Measurements from ENCODE around the gene GNA15.
"Not testable (repeated sequence)": the region's sequence is repeated elsewhere in the genome, so short reads cannot be mapped to it uniquely, and the experiment has no call there.

GNA15 gene

GRCh38 chr19:3190921-3191805 lies 55.3 kb downstream of the GNA15 start:
- DNase-seq (ENCODE audit: low spot score) = no peak
- TF ChIP-seq CTCF (IDR thresholded peaks at IDR 0.05; ENCODE audit: extremely low read depth, insufficient read depth, missing control alignments) = no peak
- in situ Hi-C loops (cut with MboI; ENCODE audit: low pct_unique_long_range_greater_than_20kb, low sequenced_read_pairs, unreplicated experiment) = no loop called here

GRCh38 chr19:3191806-3192104 lies 55.9 kb downstream of the GNA15 start:
- in situ Hi-C loops (cut with MboI; ENCODE audit: low pct_unique_long_range_greater_than_20kb, low sequenced_read_pairs, unreplicated experiment); DNase-seq (ENCODE audit: low spot score): not testable (repeated sequence)

GRCh38 chr19:3192228-3192635 lies 56.4 kb downstream of the GNA15 start:
- no peak for DNase-seq (ENCODE audit: low spot score)
- in situ Hi-C loops (cut with MboI; ENCODE audit: low pct_unique_long_range_greater_than_20kb, low sequenced_read_pairs, unreplicated experiment) = no loop called here
- TF ChIP-seq CTCF (IDR thresholded peaks at IDR 0.05; ENCODE audit: extremely low read depth, insufficient read depth, missing control alignments) = no peak

DNA sequence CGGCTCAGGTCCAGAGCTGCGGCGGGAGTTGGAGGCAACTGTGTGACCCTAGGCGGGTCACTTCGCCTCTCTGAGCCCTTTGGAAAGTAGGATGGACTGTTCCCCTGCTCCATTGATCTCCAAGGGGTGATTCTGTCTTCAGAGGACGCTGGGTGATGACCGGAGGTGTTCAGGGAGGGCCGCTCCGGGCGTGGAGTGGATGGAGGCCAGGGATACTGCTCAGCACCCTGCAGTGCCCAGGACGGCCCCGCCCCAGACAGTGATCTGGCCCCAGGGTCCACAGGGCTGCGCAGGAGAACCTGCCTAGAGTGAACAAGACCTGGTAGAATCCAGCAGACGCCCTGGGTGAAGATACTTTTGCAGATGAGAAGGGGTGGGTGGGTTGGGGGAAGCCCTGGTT lies 56.9 kb downstream of the GNA15 start:
- TF ChIP-seq CTCF (IDR thresholded peaks at IDR 0.05; ENCODE audit: extremely low read depth, insufficient read depth, missing control alignments) = no peak

DNA sequence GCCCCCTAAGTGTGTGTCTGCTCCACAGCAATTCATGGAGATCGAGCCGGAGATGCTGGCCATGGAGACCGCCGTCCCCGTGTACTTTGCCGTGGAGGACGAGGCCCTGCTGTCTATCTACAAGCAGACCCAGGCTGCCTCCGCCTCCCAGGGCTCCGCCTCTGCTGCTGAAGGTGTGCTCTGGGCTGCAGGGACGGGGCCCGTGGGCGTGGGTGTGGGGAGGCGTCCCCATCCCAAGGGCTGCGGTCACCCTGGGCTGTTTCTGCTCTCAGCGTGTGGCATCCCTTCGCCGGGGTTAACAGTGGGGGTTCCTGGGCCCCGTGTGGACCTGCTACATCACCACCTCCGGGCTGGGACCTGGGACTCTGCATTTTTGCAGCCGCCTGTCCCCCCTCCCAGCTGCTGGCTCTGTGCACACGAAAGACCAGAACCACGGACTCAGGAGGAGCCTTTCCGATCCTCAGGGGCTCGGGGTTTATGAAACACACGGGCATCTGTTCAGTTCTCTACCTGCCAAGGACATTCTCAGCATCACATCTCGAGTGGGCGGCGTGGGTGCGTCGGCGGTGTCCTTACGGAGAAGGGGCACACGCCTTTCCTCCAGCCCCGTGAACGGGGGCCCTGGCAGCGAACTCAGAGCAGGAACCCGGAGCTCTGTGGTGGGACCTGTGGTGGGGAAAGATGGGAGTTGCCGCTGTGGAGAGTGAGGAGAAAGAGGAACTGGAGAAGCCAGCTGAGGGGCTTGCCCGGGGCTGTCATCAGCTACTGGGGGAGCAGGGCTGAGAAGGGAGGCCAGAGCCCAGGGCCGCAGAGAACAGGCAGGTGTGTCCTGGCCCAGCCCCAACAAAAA lies 57.6 kb downstream of the GNA15 start:
- in situ Hi-C loops (cut with MboI; ENCODE audit: low pct_unique_long_range_greater_than_20kb, low sequenced_read_pairs, unreplicated experiment) = no loop called here
- DNase-seq (ENCODE audit: low spot score) = no peak
- no peak for TF ChIP-seq CTCF (IDR thresholded peaks at IDR 0.05; ENCODE audit: extremely low read depth, insufficient read depth, missing control alignments)

More for the DNA sequence above, 56.9 kb downstream of the GNA15 start:
- in situ Hi-C loops (cut with MboI; ENCODE audit: low pct_unique_long_range_greater_than_20kb, low sequenced_read_pairs, unreplicated experiment) = no loop called here
- no peak for DNase-seq (ENCODE audit: low spot score)

DNA sequence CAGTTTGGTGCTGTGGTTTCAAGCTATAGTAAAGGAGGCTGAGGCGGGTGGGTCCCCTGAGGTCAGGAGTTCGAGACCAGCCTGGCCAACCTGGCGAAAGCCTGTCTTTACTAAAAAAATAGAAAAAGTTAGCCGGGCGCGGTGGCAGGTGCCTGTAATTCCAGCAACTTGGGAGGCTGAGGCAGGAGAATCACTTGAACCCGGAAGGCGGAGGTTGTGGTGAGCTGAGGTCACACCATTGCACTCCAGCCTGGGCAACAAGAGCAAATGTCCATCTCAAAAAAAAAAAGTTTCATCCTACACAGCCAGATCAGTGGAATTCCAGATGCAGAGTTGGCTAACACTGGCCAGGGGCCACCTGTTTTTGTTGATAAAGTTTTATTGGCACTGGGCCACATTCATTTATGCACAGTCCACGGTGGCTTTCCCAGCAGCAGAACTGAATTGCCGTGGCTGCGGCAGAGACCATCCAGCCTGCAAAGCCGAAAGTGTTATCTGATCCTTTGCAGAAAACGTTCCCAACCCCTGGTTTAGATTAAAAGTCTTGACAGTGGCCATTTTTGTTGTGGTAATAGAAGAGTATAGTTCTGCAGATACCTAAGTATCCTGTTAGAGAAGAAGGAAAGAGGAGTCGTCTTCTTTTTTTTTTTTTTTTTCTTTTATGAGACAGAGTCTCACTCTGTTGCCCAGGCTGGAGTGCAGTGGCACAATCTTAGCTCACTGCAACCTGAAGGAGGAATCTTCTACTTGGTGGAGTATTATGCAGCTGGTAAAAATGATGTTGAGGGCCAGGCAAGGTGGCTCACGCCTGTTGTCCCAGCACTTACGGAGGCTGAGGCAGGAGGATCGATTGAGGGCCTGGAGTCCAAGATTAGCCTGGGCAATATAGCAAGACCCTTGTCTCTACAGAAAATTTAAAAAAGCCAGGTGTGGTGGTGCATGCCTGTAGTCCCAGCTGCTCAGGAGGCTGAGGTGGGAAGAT lies 58.6 kb downstream of the GNA15 start:
- no peak for TF ChIP-seq CTCF (IDR thresholded peaks at IDR 0.05; ENCODE audit: extremely low read depth, insufficient read depth, missing control alignments)
- DNase-seq (ENCODE audit: low spot score) = no peak
- in situ Hi-C loops (cut with MboI; ENCODE audit: low pct_unique_long_range_greater_than_20kb, low sequenced_read_pairs, unreplicated experiment) = no loop called here

Data from GM13977 (cell line).